CD4-positive, alpha-beta T cell treated with Interleukin-15 for 1 hour (primary cell): ENCODE data around the gene MYH7.
"Not testable (repeated sequence)": the region's sequence is repeated elsewhere in the genome, so short reads cannot be mapped to it uniquely, and the experiment has no call there.

Experiments
- DNase-seq: peaks from one replicate; pipeline ENCODE4 v3.0.0-alpha.2; 2020

The MYH7 gene

GRCh38 chr14:23406725-23407355 is 28.6 kb downstream of the MYH7 start:
- DNase-seq: no peak

GRCh38 chr14:23406244-23406643 is 29.2 kb downstream of the MYH7 start:
- DNase-seq: no peak

GRCh38 chr14:23405516-23406025 is 29.9 kb downstream of the MYH7 start:
- no peak for DNase-seq

- DNase-seq: no peak
These were observed 30.4 kb downstream of the MYH7 start for GRCh38 chr14:23405096-23405495.

GRCh38 chr14:23404331-23404900 is 31.0 kb downstream of the MYH7 start:
- DNase-seq: no peak

- no peak for DNase-seq
These were observed 31.6 kb downstream of the MYH7 start for GRCh38 chr14:23403908-23404307.

GRCh38 chr14:23403139-23403438 is 32.4 kb downstream of the MYH7 start:
- no peak for DNase-seq

GRCh38 chr14:23402296-23403138 is 32.9 kb downstream of the MYH7 start:
- DNase-seq: no peak

- no peak for DNase-seq
These were observed 34.2 kb downstream of the MYH7 start for GRCh38 chr14:23401291-23401690.

- DNase-seq: not testable (repeated sequence)
These were observed 34.8 kb downstream of the MYH7 start for GRCh38 chr14:23400496-23401149.

- DNase-seq: no peak
These were observed 35.9 kb downstream of the MYH7 start for GRCh38 chr14:23399591-23399990.

- no peak for DNase-seq
These were observed 36.3 kb downstream of the MYH7 start for GRCh38 chr14:23399136-23399535.

GRCh38 chr14:23398348-23398747 is 37.1 kb downstream of the MYH7 start:
- no peak for DNase-seq

- DNase-seq: no peak
These were observed 38.6 kb downstream of the MYH7 start for GRCh38 chr14:23396781-23397407.

GRCh38 chr14:23396126-23396525 is 39.3 kb downstream of the MYH7 start:
- no peak for DNase-seq

GRCh38 chr14:23392613-23393012 is 42.8 kb downstream of the MYH7 start:
- no peak for DNase-seq

GRCh38 chr14:23389871-23390270 is 45.6 kb downstream of the MYH7 start:
- not testable (repeated sequence) for DNase-seq

- no peak for DNase-seq
These were observed 46.1 kb downstream of the MYH7 start for GRCh38 chr14:23389396-23389795.

- no peak for DNase-seq
These were observed 46.5 kb downstream of the MYH7 start for GRCh38 chr14:23388996-23389395.

GRCh38 chr14:23387916-23388882 is 47.3 kb downstream of the MYH7 start:
- DNase-seq: no peak

- DNase-seq: no peak
These were observed 48.5 kb downstream of the MYH7 start for GRCh38 chr14:23386999-23387398.

GRCh38 chr14:23386266-23386657 is 49.2 kb downstream of the MYH7 start:
- not testable (repeated sequence) for DNase-seq
